Muscle of back (tissue), 11 donors: ENCODE data around the gene CFB. TPM values are rescaled to one million over a fixed set of nuclear protein-coding genes. Genes with fewer than 3 reads are reported as not detected.
"Not testable (repeated sequence)": the region's sequence is repeated elsewhere in the genome, so short reads cannot be mapped to it uniquely, and the experiment has no call there.

Experiments used
- DNase-seq, 3 donors: peaks; one replicate each; pipeline versions ENCODE4 v3.0.0 to v3.0.0-alpha.2; 2013
- polyA plus RNA-seq, 10 donors: library from polyadenylated mRNA; unstranded; fragments of 120-200 nt; gene quantifications; one replicate each; pipeline ENCODE4 v1.2.1, GENCODE V29; 2013; ENCODE audit not compliant: insufficient read length in 10 of 10

The CFB gene
- polyA plus RNA-seq, 10 donors: 1.0 to 2.6 (median 1.6) TPM

DNA sequence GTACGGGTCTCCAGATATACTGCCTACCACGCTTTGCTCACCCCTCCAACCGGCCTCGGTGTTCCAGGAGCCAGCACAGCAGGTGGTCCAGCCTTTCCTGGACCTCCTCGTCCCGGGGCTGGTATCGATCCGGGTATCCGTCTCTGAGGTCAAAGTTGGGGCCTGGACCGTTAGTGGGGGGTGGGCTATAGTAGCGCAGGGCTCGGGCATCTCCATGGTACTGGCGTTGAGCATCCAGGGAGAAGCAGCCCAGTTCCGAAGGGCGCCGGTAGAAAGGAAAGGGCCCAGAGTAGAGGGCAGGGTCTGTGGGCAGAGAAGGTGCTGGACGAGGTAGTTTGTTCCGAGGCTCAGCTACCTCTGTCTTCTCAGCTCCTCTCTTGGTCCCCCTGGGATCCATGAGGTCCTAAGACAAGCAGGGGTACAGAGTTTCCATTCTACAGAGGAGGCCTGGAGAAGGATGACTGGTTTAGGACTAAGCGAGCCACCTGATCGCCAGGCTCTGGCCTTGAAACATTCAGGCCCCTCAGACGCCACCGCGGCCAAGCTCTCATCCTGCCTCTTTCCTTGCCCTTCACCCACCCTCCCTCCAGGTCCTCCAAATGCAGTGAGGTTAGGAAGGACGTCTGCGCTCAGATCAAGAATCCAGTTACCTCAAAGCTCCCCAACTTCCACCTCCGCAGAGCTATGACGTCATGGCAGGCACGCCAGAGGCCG, 25.5 kb downstream of the CFB start:
- DNase-seq: no peak

DNA sequence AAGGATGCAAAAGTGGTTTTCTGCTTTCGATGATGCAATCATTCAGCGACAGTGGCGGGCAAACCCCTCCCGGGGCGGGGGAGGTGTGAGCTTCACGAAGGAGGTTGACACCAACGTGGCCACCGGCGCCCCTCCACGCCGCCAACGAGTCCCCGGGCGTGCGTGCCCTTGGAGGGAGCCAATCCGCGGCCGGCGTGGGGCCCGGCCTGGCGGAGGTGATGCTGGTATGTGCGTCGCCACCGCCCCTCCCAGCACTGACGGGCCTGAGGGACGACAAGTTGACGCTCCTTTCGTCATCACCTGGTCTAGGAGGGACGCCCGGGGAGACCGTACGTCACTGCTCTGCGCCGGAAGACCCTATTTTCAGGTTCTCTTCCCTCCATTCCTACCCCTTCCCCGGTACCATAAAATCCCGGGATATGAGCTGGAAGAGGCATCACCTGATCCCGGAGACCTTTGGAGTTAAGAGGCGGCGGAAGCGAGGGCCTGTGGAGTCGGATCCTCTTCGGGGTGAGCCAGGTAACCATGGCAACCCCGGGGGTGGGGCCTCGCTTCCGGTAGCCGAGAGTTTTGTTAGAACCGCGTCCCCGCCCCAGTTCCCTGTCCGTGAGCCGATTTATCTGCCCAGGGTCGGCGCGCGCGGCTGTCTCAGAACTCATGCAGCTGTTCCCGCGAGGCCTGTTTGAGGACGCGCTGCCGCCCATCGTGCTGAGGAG, 26.3 kb downstream of the CFB start, which contains the start of gene DXO:
Gene DXO (minus strand): TSS at position 146 of the 716 bp plus-strand sequence. CDS start 463 bp downstream, outside the sequence.
- peak; percentile 98 to 100 (median 98) for DNase-seq

DNA sequence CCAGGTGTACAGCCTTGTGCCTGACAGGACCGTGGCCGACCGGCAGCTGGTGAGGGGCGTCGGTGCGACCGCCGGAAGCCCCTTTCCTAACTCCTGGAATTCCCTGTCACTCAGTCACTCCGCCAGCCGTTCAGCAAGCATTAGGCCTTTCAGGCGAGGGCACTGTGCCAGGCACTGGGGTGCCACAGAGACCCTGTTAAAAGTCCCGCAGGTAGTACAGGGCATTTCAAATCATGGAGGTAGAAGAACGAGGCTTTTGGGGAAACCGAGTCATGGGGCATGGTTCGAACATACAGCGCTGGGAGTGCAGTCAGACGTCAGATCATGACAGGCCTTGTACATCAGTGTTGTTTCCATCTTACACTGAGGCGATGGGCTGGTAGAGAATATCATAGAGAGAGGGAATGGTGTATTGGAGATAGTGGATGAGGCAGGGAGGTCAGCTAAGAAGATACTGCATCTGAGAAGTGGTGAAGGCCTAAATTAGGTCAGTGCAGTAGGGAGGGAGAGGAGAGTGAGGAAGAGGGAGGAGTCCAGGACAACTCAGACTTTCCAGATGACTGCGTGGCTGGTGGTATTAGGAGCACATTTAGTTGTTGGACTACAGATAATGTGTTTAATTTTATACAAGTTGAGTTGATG, 26.9 kb downstream of the CFB start:
- peak in 2 of 3 donors; percentile 27 to 57 for DNase-seq

DNA sequence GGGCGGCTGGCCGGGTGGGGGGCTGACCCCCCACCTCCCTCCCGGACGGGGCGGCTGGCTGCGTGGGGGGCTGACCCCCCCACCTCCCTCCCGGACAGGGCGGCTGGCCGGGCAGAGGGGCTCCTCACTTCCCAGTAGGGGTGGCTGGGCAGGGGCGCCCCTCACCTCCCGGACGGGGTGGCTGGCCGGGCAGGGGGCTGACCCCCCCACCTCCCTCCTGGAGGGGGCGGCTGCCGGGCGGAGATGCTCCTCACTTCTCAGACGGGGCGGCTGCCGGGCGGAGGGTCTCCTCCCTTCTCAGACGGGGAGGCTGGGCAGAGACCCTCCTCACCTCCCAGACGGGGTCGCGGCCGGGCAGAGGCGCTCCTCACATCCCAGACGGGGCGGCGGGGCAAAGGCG, 30.2 kb downstream of the CFB start:
- DNase-seq: not testable (repeated sequence)

DNA sequence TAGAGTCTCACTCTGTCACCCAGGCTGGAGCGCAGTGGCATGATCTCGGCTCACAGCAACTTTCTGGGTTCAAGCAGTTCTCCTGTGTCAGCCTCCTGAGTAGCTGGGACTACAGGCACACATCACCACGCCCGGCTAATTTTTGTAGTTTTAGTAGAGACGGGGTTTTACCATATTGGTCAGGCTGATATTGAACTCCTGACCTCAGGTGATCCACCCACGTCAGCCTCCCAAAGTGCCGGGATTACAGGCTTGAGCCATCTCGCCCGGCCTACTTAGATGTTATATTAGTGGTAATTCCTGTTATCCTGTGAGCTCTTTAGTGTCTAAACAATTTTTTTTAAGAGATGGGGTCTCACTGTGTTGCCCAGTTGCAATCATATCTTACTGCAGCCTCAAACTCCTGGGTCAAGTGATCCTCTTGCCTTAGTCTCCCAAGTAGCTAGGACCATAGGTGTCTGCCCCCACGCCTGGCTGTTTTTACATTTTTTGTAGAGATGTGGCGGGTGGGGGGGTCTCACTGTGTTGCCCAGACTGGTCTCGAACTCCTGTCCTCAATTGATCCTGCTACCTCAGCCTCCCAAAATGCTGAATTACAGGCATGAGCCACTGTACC, 32.0 kb downstream of the CFB start:
- no peak for DNase-seq

DNA sequence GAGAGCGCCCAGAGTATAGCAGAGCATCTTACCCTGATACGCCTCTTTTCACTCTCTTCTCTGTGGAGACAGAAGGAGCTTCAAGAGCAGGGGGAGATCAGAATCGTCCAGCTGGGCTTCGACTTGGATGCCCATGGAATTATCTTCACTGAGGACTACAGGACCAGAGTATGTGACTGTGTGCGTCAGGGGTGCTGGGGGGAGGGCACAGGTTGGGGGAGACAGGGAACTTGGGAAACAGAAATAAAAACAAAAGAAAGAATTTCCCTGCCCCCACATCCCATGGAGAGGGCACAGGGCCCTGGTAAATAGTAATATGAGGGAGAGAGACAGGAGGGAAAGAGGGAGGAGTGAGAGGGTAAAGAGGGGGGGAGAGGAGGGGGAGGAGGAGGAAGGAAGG, 32.9 kb downstream of the CFB start:
- no peak for DNase-seq

DNA sequence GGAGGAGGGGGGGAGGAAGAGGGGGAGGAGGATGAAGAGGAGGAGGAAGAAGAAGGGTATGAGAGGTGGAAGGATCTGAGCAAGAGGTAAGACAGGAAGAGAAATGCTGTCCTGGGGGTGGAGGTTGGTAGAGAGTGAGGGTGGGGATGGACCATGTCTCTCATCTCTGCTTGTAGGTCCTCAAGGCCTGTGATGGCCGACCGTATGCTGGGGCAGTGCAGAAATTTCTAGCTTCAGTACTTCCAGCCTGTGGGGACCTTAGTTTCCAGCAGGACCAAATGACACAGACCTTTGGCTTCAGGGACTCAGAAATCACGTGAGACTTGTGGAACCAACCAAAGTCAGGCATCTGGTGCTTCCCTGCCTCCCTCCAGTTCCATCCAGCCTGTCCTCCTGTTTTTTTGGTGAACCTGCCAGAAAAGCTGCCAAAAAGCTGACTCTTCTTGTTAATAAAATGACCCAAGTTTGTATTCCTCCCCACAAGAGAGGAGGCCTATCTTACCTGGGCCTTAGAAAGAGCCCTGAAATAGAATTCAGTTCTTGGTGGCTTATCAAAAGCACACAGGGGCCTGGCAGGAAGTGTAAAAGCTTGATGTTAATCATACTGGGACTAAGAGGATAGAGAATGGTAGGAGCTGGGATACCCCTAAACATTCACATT, 33.5 kb downstream of the CFB start:
- no peak for DNase-seq

DNA sequence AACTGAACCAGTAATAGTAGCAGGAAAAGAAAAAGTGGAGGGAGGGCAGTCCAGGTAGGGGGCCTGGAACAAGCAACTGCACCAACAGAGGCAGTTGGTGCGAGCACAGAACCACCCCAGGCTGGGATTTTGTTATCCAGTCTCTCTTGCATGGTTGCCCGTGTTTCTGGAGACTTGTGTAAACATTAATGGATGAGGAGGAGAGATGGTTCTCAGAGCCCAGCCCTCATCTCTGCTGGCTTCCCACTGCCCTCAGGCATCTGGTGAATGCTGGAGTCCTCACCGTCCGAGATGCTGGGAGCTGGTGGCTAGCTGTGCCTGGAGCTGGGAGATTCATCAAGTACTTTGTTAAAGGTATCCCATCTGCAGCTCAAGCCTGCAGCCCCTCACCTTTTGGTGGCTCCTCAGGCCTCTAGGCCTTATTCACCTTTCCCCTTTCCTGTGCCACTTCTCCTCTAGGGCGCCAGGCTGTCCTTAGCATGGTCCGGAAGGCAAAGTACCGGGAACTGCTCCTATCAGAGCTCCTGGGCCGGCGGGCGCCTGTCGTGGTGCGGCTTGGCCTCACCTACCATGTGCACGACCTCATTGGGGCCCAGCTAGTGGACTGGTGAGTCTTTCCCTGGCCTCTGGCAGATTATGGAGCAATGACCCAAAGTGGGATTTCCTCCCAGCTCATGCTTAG, 34.4 kb downstream of the CFB start:
- DNase-seq: not testable (repeated sequence)

DNA sequence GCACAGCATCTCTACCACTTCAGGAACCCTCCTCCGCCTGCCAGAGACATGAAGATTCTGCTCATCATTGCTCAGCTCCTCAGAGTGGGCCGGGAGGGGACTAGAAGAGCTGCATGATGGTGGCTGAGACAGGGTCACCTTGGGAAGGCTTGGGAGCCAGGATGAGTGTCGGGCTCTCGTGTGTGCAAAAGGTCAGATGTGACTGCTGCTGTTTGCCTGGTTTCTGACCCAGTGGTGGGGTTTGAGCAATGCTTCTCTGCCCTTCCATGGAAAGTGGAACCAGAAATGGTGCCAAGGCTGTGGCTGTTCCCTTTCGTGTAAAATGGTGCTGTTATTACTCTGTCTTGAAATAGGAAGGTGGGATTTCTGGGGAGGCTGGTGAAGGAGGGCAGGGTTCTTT, 35.1 kb downstream of the CFB start:
- DNase-seq: not testable (repeated sequence)

DNA sequence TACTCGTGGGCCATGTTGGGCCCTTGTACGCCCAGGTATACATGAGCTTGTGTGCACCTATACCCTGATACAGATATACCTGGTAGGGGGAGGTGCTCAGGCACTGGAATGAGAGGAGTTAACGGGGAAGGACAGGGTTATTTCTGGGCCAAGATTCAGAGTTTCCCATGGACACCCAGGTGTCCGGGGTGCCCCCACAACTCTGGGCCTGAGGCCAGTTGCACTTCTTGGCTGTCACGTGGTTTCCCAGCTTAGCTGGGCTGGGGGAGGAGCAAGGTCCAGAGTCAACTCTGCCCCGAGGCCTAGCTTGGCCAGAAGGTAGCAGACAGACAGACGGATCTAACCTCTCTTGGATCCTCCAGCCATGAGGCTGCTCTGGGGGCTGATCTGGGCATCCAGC, 35.8 kb downstream of the CFB start, which contains the start of gene C4A:
Gene C4A (plus strand): TSS at position 314 of the 400 bp plus-strand sequence. CDS start 51 bp downstream, at position 365.
- DNase-seq: not testable (repeated sequence)

DNA sequence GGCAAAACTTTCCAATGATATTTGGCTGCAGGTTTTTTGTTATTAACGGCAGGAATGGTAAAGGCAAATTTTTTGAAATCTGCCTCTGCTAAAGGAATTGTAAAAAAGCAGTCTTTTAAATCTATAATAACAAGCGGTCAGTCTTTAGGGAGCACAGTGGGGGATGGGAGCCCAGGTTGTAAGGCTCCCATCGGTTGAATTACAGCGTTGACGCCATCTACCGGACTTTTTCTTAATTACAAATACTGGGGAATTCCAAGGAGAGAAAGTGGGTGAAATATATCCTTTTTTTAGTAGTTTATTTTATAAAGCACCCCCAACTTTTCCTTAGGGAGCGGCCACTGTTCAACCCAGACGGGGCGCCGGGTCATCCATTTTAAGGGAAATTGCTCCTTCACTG, 43.5 kb downstream of the CFB start:
- DNase-seq: not testable (repeated sequence)

DNA sequence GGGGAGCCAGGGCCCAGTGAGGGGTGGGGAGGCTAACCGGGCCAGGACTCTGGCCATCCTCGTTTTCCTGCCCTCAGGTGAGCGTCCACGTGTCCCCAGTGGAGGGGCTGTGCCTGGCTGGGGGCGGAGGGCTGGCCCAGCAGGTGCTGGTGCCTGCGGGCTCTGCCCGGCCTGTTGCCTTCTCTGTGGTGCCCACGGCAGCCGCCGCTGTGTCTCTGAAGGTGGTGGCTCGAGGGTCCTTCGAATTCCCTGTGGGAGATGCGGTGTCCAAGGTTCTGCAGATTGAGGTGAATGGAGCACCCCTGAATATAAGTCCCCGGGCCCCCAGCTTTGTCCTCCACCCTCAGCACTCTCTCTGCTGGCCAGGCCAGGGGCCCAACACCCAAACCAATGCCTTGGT, 48.5 kb downstream of the CFB start:
- DNase-seq: not testable (repeated sequence)

DNA sequence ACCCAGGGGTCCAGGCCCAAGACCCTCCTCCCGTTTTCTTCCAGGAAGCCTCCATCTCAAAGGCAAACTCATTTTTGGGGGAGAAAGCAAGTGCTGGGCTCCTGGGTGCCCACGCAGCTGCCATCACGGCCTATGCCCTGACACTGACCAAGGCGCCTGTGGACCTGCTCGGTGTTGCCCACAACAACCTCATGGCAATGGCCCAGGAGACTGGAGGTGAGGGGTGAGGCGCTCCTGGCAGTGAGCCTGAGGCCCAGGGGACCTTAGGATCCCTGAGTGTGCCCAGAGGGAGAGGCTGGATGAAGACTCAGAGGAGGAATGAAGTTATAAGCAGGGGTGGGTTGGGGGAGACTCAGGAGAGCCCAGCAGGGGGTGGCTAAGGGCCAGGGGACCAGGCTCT, 50.5 kb downstream of the CFB start:
- not testable (repeated sequence) for DNase-seq

Other genes starting within 250 kb of the CFB start
- gene ABHD16A, start 242.8 kb upstream of the CFB start, polyA plus RNA-seq: 10 to 100 TPM; 36.3 to 50.0 (median 39.2) TPM
- gene LY6G6F, start 239.2 kb upstream of the CFB start, polyA plus RNA-seq: under 1 TPM in 3 of 10 donors, not detected in 7; 0.17 to 0.38 (median 0.20) TPM
- 1 to 10 TPM in 1 of 10 donors, under 1 TPM in 5, not detected in 4; 0.42 to 1.1 (median 0.53) TPM for gene LY6G6D, start 230.7 kb upstream of the CFB start, polyA plus RNA-seq
- 1 to 10 TPM in 1 of 10 donors, under 1 TPM in 8, not detected in 1; 0.19 to 1.0 (median 0.38) TPM for gene LY6G6C, start 224.3 kb upstream of the CFB start, polyA plus RNA-seq
- gene MPIG6B, start 222.7 kb upstream of the CFB start, polyA plus RNA-seq: 1 to 10 TPM in 3 of 10 donors, under 1 TPM in 7; 0.52 to 1.8 (median 0.82) TPM
- 100 to 1,000 TPM in 8 of 10 donors, 10 to 100 TPM in 2; 87.3 to 135 (median 109) TPM for gene DDAH2, start 216.8 kb upstream of the CFB start, polyA plus RNA-seq
- 100 to 1,000 TPM; 114 to 181 (median 138) TPM for gene CLIC1, start 209.6 kb upstream of the CFB start, polyA plus RNA-seq
- 10 to 100 TPM in 6 of 10 donors, 1 to 10 TPM in 4; 5.9 to 29.4 (median 13.5) TPM for gene MSH5, start 206.1 kb upstream of the CFB start, polyA plus RNA-seq
- 10 to 100 TPM in 1 of 10 donors, 1 to 10 TPM in 9; 2.1 to 10.9 (median 3.0) TPM for gene SAPCD1, start 183.4 kb upstream of the CFB start, polyA plus RNA-seq
- gene VWA7, start 168.8 kb upstream of the CFB start, polyA plus RNA-seq: 1 to 10 TPM in 9 of 10 donors, under 1 TPM in 1; 0.88 to 3.3 (median 2.3) TPM
- 10 to 100 TPM; 42.0 to 63.0 (median 46.2) TPM for gene VARS1, start 150.3 kb upstream of the CFB start, polyA plus RNA-seq
- gene LSM2, start 139.1 kb upstream of the CFB start, polyA plus RNA-seq: 10 to 100 TPM; 46.2 to 63.6 (median 58.9) TPM
- 1 to 10 TPM; 3.3 to 4.3 (median 3.9) TPM for gene HSPA1L, start 130.8 kb upstream of the CFB start, polyA plus RNA-seq
- 100 to 1,000 TPM in 1 of 10 donors, 10 to 100 TPM in 9; 47.4 to 176 (median 71.8) TPM for gene HSPA1A, start 130.6 kb upstream of the CFB start, polyA plus RNA-seq
- 100 to 1,000 TPM in 1 of 10 donors, 10 to 100 TPM in 9; 34.3 to 226 (median 55.8) TPM for gene HSPA1B, start 118.4 kb upstream of the CFB start, polyA plus RNA-seq
- gene NEU1, start 83.3 kb upstream of the CFB start, polyA plus RNA-seq: 10 to 100 TPM; 15.3 to 19.4 (median 17.2) TPM
- gene SLC44A4, start 67.1 kb upstream of the CFB start, polyA plus RNA-seq: under 1 TPM in 8 of 10 donors, not detected in 2; 0.08 to 0.50 (median 0.29) TPM
- gene EHMT2, start 48.4 kb upstream of the CFB start, polyA plus RNA-seq: 10 to 100 TPM; 23.3 to 40.1 (median 29.4) TPM
- 10 to 100 TPM in 4 of 10 donors, 1 to 10 TPM in 6; 7.9 to 16.2 (median 9.6) TPM for gene ZBTB12, start 44.0 kb upstream of the CFB start, polyA plus RNA-seq
- gene C2, start 18.4 kb upstream of the CFB start, polyA plus RNA-seq: 1 to 10 TPM; 3.5 to 9.1 (median 5.7) TPM
- 10 to 100 TPM; 49.5 to 68.7 (median 64.3) TPM for gene NELFE, start 12.9 kb downstream of the CFB start, polyA plus RNA-seq
- gene SKIC2, start 13.1 kb downstream of the CFB start, polyA plus RNA-seq: 10 to 100 TPM; 17.9 to 35.1 (median 25.0) TPM
- gene DXO, start 26.0 kb downstream of the CFB start, polyA plus RNA-seq: 10 to 100 TPM; 11.4 to 21.4 (median 15.4) TPM
- 10 to 100 TPM in 5 of 10 donors, 1 to 10 TPM in 5; 6.2 to 21.3 (median 10.3) TPM for gene C4A, start 36.0 kb downstream of the CFB start, polyA plus RNA-seq
- gene C4B, start 68.7 kb downstream of the CFB start, polyA plus RNA-seq: 10 to 100 TPM in 9 of 10 donors, 1 to 10 TPM in 1; 8.7 to 25.9 (median 14.3) TPM
- 1 to 10 TPM in 2 of 10 donors, under 1 TPM in 8; 0.35 to 1.1 (median 0.58) TPM for gene CYP21A2, start 92.3 kb downstream of the CFB start, polyA plus RNA-seq
- 100 to 1,000 TPM in 7 of 10 donors, 10 to 100 TPM in 3; 87.2 to 269 (median 143) TPM for gene TNXB, start 163.2 kb downstream of the CFB start, polyA plus RNA-seq
- gene ATF6B, start 182.2 kb downstream of the CFB start, polyA plus RNA-seq: 10 to 100 TPM; 33.0 to 55.9 (median 41.5) TPM
- gene FKBPL, start 184.2 kb downstream of the CFB start, polyA plus RNA-seq: 1 to 10 TPM; 3.3 to 5.4 (median 4.0) TPM
- 1 to 10 TPM in 6 of 10 donors, under 1 TPM in 4; 0.62 to 2.0 (median 1.6) TPM for gene PRRT1, start 205.8 kb downstream of the CFB start, polyA plus RNA-seq
- 10 to 100 TPM; 22.3 to 37.4 (median 29.0) TPM for gene PPT2, start 208.0 kb downstream of the CFB start, polyA plus RNA-seq
- gene EGFL8, start 218.5 kb downstream of the CFB start, polyA plus RNA-seq: 10 to 100 TPM; 19.1 to 45.8 (median 25.4) TPM
- gene AGPAT1, start 230.0 kb downstream of the CFB start, polyA plus RNA-seq: 10 to 100 TPM; 55.3 to 64.3 (median 59.1) TPM
- gene RNF5, start 232.3 kb downstream of the CFB start, polyA plus RNA-seq: 10 to 100 TPM; 39.1 to 54.0 (median 48.7) TPM
- 10 to 100 TPM in 2 of 10 donors, 1 to 10 TPM in 8; 4.9 to 15.9 (median 7.4) TPM for gene AGER, start 238.2 kb downstream of the CFB start, polyA plus RNA-seq
- gene PBX2, start 244.1 kb downstream of the CFB start, polyA plus RNA-seq: 100 to 1,000 TPM in 7 of 10 donors, 10 to 100 TPM in 3; 86.2 to 123 (median 103) TPM
- 10 to 100 TPM in 2 of 10 donors, 1 to 10 TPM in 8; 5.0 to 17.7 (median 7.4) TPM for gene GPSM3, start 246.5 kb downstream of the CFB start, polyA plus RNA-seq